Measurements from ENCODE around the gene INPP5K.
A peak's percentile ranks its signal among the peaks of the same experiment; 100 is the strongest.

INPP5K gene

DNA sequence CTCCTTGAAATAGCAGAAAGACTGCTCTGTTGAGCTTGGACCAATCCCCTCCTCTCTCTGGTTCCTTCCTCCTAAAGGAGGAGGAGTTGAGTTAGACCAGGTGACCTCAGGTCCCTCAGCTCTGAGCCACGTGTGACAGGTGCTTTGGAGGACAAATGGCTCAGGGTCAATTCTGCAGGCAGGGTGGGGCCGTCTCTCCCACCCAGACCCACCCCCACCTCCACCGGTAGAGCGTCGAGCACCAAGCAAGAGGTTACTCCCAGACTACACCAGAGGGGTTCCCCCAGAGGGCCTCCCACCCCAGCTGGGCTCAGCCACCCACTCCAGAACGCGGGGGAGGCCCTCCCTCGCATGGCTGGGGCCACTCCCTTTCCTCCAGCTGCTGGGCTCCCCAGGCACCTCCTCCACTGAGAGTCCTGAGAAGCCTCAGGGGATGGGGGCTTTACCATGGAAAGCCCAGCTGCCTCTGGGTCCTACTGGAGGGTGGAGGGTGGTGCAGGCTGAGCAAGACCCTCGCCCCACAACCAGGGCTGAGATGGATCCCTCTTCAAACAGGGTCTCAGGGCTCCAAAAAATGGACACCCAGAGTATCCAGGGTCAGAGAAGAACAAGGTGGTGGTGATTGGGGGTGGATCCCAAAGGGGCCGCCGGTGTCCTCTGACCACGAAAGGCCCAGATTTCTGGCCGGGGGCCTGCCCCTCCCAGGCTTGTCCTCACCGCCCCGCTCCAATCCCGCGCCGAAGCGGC, 31.6 kb downstream of the INPP5K start:
- DNase-seq: peak; percentile 32

DNA sequence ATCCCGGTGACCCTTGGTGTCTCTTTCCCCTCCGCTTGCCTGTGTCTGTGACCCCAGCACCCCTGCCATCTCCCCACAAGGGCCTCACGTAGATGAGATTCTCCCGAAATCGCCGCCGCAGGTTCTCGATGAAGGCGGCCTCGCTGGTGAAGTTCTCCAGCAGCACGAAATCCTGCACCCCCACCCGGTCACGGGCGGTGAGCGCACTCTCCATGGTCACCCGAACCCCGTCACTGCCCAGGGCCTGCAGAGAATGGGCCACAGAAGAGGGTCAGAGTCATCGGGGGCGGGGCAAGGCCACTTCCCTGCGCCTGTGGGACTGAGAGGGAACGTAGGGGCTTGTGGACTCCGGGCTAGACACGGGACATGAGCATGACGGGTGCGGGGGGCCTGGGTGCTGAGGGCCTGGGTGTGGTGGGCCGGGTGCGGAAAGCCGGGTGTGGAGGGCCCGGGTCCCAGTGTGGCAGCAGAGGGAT, 32.3 kb downstream of the INPP5K start:
- no peak for DNase-seq

DNA sequence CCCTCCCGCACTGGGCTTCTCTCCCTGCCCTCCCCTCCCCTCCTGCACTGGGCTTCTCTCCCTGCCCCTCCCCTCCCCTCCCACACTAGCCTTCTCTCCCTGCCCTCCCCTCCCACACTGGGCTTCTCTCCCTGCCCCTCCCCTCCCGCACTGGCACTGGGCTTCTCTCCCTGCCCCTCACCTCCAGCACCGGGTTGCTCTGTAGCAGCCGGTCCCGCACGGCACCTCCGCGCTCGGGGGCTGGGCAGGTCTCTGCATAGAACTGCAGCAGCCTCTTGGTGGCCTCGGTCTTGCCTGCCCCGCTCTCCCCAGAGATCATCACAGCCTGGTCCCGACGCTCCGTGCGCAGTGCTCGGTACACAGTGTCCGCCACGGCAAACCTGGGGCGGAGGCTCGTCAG, 33.7 kb downstream of the INPP5K start:
- DNase-seq: no peak

DNA sequence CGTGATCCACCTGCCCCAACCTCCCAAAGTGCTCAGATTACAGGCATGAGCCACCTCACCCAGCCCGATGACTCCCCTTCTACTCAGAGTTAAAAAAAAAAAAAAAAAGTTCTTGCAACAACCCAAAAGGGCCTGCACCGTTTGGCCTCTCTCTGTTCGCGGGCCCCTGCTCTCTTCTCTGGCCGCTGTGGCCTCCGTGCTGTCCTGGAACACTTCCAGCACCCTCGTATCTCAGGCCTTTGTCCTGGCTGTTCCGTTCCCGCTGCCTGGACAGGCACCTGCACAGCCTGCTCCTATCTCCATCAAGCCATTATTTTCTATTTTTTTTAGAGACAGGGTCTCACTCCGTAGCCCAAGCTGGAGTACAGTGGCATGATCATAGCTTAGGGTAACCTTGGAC, 34.7 kb downstream of the INPP5K start:
- DNase-seq: no peak

DNA sequence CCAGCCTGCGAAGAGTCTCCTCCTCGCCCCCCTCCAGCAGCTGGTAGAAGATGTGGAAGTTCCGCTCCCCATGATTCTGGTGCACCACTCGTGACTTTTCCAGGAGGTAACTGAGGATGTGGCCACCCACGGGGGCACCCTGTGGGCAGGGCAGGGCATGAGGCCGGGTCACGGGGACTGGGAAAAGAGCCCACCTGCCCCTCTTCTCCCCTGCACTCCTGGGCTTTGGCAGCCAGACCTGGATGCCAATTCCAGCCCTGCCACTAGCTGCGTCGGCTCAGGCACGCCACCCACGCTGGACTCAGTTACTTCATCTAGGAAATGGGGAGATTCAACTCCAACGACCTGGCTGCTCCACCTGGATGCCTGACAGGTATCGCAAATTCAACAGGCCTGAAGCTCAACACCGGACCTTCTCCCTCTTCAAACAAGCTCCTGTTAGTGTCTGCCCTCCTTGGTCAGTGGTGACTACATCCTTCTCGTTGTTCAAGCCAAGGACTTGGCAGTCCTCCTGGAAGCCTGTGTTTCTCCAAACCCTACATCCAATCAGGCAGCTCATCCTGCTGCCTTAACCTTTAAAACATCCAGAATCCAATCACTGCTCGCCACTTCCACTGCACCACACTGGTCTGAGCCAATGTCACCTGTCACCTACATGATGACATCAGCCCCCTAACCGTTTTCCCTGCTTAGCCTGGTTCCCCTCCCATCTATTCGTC, 35.5 kb downstream of the INPP5K start:
- no peak for DNase-seq

DNA sequence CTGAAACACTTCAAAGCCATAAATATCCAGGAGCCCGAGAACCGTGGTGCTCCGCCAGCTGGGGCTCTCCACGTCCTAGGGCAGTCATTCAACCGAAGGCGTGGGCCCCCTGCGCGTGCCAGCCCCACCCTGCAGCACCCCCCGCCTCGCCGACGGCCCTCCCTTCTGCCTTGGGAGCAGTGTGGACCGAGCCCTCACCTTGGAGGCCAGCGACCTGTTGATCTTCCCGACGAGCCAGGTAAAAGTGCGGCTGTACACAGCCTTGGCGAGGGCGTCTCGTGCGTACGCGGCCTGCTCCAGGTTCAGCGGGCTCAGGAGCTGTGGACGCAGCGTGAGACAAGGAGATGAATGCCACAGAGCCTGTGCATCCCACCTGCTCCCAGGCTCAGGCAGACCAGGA, 38.0 kb downstream of the INPP5K start:
- DNase-seq: no peak

DNA sequence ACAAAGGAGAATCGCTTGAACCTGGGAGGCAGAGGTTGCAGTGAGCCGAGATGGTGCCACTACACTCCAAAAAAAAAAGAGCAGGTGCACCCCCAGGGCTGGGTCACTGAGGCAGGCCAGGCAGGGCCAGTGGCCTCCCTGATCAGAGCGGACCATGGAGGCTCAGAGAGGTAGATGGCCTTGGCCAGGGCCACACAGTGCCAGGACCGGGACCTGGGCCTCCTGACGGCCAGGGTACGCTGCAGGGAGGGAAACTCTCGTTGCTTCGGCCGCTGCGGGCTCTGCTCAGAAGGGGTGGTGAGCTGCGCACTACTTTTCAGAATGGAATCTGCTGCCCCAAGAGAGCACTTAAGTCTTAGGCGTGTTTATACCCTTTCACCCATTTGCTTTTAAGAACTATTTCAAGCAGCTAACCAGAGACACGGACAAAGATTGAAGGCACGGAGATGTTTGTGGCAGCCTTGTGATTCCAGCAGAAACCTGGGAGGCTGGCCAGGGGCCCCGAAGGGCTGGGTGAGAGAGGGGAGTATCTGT, 41.0 kb downstream of the INPP5K start:
- DNase-seq: no peak

DNA sequence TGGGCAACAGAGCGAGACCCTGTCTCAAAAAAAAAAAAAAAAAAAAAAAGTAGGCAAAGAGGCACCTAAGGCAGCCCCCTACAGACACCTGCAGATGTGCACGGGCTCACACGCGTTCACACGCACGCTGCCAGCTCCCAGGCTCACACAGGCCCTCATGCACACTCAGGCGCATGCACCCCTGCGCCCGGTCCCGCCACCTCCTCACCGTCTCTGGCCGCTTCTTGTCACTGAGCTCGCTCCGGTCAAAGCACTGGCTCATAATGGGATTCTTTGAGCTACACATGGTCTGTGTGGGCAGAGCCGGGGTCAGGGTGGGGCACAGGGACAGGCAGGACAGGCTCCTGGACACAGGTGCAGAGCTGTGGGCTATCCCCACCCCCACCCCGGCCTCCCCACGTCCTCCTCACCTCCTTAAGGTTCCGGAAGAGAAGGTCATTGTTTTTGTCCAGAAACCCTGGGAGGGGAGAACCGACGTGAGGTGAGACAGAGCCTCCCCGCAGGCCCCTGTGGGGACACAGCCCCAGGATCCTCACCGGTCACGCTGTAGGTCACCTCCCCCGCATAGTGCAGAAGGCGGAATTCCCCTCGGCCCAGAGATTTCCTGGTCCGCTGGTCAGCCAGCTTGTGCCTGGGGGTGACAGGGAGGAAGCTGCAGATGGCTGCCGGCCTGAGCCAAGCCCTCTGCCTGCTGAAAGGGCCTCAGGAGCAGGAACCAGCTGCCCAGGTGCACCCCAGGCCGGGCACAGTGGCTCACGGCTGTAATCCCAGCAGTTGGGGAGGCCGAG, 41.8 kb downstream of the INPP5K start:
- DNase-seq: no peak

DNA sequence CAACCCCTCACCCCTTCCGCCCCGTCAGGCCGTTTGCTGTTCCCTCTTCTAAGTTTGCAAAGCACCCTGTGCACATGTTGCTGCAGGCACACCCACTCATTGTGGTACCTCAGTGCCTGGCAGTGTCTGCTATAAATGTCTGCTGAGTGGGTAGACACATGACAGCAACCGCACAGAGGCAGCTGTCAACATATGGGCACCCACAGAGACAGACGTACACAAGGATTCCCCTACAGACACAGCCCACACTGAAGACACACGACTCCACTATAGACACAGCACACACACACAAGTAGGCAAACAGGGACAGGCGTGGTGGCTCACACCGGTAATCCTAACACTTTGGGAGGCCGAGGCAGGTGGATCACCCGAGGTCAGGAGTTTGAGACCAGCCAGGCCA, 42.6 kb downstream of the INPP5K start:
- DNase-seq: no peak

DNA sequence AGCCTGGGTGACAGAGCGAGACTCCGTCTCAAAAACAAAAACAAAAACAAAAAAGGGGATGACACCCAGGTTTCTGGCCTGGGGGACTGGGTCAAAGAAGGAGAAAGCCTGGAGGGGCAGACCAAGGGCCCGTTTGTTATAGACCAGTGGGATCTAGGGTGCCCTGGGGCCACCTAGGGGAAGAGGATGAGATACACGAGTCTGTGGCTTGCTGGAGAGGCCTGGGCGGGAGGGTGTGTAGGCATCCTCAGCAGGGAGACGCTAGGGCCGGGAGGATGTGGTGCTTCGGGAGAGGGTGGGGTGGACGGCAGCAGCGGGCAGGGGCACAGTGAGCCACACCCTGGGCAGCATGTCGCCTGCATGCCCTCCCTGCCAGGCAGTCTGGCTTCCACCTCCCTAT, 43.2 kb downstream of the INPP5K start:
- DNase-seq: no peak

DNA sequence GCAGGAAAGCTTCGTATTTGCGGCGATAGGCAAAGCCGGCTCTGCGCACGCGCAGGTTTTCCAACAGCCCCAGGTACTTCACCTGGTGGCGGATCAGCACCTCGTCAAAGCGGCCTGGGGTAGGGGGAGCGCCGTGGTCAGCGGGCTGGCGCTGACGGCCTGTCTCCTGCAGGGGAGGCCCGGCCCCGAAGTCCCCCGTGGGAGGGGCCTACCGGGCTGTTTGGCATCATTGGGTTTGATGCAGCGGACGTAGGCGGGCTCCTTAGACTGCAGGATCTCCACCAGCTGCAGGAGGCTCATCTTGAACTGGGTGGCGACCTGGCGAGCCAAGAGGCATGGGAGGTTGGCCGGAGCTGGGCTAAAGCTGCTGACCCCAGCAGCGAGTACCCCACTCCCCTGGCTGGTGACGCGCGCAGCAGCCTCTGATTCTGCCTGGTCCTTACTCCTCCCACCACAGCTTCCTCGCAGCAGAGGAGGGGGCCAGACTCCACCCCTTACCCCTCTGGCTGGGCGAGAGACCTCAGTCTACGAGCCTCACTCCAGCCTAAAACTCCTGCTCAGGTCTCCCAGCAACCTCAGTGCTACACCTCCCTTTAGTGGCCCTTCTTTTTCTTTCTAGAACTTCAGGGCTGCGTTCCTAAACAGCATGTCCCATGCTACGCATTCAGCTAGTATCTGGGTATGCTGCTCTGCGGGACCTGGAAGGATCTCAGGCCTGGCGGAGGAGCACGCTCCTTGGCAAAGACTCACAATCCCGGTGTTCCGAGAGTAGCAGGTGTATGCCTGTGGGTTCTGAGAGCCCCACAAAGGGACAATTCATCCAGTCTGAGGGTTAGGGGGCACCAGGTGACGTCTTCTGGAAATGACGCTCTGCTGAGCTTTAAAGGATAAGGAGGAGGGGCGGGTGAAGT, 44.2 kb downstream of the INPP5K start:
- no peak for DNase-seq

DNA sequence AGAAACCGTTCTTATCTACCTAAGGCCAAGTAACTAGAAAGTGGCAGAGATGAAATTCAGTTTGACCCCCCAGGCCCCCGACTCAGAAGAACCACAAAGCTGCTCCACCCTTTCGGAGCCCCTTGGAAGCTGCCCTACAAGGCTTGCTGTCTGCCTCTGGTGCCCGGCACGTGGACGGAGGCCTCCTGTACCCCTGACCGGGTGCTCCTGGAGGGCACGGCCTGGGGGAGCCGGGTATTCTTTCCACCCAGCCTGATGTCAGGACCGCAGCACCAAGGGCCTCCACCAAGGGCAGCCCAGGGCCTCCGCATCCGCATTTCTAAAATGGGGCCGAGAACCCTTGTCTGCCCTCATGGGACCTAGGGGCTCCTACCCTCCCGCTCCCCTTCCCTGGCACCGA, 44.9 kb downstream of the INPP5K start:
- DNase-seq: no peak

DNA sequence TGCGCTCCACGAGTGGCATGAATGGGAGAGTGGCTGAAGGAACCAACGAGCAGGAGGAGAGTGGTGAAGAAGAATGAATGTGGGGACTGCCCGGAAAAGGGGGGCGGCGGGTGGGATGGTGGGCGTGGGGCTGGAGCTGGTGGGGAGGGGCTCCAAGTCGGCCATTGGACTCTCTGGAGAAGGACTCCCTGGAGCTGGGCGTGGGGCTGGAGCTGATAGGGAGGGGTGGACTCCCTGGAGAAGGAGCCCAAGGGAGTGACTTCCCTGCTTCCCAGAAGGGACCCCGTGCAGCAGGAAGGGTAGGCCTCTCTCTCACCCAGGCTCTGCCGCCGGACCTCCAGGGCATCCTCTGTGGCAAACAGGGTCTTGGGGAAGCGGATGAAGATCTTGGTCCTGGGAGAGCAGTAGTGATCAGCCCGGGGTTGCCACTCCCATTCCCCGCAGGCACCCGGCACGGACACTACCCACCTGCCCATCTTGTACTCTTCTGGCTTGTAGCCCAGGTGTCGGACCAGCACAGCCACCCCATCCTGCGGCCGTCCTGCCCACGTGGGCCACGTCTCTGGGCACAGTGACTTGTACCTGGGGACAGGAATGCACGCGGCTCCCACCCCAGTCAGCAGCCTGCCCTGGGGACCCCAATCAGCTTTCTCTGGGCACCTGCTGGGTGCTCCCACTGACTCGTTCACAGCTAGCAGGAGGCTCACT, 45.5 kb downstream of the INPP5K start:
- DNase-seq: no peak

DNA sequence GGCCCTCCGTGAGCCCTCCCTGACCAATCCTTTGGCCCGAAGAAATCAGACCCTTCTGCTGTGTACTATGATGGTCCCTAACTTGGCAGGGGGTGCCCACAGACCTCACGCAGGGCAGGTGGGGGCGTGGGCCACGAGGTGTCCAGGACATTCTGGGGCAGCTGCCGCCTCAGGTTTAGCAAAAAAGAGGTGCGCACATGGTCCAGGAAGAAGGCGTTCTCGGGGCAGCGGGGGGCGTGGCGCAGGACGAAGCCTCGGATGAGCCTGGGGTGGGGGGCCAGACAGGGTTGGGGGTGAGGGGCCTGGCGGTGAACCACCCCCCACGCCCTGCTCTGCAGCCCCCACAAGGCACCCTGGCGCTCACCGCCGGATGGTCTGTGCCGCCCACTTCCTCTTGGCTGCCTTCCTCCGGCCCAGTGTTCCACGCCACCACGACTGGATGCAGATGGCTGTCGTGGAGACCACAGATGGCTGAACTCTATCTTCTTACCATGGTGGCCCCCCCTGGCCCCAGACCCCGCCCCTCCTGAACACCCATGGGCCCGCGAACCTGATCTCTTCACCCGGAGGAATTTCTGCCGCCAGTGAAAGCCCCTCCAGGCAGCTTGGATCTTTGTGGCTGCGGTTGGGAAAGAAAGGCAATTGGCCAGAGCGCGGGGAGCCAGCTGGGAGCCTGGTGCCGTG, 46.2 kb downstream of the INPP5K start:
- DNase-seq: no peak

DNA sequence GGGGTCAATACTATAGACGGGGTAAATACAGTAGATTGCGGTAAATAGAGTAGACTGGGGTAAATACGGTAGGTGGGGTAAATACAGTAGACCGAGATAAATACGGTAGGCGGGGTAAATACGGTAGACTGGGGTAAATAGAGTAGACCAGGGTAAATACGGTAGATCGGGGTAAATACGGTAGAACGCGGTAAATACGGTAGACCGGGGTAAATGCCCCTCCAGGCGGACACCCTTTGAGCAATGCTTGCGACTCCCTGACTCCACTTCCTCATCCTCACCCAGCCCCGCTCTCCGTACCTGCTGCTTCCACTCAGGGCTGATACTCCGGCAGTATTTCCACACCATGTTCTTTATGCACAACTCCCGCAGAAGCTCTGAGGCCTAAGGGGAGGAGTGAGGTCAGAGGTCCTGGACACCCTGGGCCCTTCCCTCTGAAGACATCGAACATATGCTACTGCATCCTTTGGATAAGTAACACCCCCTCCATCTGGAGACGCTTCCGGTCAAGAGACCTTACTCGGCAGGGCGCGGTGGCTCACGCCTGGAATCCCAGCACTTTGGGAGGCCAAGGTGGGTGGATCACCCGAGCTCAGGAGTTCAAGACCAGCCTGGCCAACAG, 47.1 kb downstream of the INPP5K start:
- no peak for DNase-seq

DNA sequence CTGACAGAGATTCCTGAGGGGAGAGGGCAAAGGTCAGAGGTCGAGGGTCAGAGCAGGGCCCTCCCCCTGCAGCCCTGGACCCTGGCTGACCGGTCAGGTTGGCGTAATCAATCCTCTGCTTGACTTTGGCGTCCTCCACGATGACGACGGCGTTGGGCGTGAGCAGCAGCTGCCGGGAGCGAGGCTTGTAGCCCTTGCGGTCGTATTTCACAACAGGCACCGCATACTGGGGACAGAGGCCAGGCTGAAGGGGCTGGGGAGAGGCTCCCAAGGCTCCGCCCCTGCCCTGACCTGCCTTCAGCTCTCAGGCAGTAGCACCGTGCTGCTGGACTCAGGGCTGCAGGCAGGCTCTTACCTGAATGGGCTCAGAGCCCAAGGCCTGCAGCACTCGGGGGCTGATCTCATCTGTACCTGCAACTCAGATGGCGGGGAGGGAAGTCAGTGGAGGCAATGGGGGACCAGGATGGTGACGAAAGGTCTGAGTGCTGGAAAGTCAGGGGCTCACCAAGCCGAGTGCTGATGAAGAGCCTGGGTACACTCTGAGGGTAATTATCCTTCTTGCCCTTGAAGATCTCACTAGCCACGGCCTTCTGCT, 48.4 kb downstream of the INPP5K start:
- no peak for DNase-seq

DNA sequence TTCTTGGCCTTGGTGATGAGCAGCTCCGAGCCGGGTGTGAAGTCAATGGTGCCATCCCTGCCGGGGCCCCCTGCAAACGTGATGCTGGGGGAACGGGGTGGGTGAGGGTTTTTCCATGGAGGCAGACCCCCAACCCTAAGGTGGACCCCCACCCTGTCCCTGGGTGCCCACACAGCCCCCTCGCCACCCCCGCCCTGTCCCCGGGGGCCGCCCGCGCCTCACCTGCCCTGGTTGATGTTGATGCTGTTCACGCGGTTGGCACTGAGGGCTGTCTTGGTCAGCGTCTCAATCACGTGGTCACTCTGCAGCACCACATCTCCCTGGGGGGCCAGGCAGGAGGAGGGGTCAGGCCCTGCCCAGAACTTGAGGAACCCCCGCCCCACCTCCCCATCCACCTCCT, 49.2 kb downstream of the INPP5K start:
- DNase-seq: no peak

DNA sequence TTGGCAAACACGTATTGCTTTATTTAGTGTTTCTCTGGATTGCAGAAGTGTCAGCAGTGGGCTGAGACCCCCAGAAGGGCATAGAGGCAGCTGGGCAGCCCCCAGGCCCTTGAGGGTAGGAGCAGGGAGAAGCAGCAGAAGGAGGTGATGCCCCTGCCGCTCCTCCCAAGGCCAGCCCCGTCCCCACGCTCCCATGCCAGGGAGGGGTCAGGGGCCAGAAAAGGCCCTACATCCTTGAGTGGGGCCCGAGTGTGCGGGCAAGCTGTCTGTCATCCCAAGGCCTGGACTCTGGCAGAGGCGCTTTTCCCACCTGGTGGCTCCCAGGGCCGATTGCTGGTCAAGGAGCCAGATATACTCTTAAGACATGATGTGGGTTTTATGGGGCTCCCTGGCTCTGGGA, 52.2 kb downstream of the INPP5K start:
- no peak for DNase-seq

DNA sequence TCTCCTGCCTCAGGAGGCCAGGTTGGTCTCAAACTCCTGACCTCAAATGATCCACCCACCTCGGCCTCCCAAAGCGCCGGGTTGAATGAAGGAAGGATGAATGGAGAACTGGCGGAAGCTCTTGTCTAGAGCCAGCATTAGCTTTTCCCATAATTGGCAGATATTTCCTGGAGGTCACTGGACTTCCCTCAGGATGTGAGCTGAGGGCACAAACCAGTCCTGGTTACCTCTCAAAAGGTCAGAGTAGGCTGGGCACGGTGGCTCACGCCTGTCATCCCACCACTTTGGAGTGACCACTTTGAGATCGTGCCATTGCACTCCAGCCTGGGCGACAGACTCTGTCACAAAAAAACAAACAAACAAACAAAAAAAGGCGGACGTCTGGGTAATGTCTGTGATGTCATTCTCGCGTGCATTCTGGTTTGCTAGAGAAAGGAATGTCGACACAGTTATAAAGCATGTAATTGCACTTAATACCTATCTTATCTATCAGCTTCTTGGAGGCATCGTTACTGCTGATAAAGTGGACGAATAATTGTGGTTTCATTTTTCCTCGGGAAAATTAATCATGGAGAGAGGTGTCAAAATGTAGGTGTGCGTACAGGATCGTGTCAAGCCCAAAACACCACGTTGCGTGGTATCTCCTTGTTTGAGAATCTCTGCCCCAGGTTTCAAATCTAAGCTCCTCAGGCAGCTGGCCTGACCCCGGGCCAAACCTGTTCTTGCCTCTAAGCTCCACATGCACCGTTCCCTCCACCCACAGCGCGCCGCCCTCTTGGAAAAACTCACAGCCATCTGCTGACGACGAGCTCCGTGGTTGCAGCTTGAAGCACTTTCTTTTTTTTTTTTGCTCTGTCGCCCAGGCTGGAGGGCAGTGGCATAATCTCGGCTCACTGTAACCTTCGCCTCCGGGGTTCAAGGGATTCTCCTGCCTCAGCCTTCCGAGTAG, 54.0 kb downstream of the INPP5K start:
- DNase-seq: no peak

Measured in NCI-H774 (cell line).